Measurements from ENCODE around the gene SSX7. TPM values are rescaled to one million over a fixed set of nuclear protein-coding genes. Genes with fewer than 3 reads are reported as not detected.
"Not testable (repeated sequence)": the region's sequence is repeated elsewhere in the genome, so short reads cannot be mapped to it uniquely, and the experiment has no call there.

The SSX7 gene, protein sequence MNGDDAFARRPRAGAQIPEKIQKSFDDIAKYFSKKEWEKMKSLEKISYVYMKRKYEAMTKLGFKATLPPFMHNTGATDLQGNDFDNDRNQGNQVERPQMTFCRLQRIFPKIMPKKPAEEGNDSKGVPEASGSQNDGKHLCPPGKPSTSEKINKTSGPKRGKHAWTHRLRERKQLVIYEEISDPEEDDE
- total RNA-seq: not detected
- long read RNA-seq: 0 reads

DNA sequence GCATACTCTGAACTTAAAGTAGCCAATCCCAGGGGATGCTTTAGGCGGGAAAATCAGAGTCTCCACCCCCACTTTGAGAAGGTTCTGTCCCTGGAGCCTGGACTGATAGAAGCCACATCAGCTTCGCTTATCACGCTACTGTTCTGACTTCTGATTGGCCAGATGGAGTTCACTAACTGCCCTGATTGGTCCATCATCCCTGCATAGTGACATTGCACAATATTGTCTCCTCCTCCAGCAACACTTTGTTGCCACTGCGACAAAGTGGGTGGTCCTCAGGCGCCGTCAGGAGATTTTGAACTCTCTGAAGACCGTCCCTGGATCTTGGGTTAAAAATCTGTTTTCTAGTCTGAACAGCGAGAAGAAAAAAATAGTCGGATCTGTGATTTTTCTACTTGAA is at the start of gene SSX7:
SSX7 (minus strand) TSS at position 101 of the 400 bp plus-strand sequence. CDS start 1,428 bp downstream, outside the sequence.
- intact Hi-C loops (cut with DNase I); DNase-seq; ATAC-seq (ENCODE audit: poor library complexity): not testable (repeated sequence)

DNA sequence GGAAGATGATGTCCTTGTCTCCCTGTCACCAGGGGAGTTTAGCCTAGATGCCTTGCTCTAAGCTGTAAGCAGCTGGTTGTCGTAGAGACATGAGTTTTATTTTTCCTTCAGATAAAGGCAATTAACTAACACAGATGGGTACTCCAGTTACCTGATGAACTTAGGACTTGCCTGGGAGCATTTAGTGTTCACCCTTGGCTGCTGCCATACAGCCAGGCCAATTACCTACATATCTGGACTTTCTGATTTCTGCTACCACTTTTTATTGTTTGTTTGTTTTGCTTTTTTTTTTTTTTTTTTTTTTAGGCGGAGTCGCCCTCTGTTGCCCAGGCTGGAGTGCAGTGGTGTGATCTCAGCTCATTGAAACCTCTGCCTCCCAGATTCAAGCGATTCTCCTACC is 37.3 kb upstream of the SSX7 start:
- intact Hi-C loops (cut with DNase I); ATAC-seq (ENCODE audit: poor library complexity); DNase-seq: not testable (repeated sequence)

DNA sequence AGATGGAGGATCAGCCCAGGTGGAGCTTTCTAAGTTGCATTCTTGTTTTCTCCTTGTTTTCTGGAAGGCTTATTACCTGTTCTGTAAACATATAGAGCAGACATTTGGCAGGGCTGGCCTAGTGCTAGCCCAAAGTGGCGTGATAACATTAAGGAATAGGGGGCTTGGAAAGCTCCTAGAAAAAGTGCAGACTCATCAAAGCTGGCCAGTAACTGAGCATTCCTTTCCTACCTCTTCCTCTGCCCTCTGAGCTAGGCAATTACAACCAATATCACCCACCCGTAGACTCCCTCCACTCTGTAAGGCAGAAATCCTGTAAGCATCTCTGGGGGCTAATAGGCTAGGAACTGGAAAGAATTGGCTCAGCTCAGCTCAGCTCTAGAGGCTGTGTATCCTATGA is 7.5 kb upstream of the SSX7 start:
- intact Hi-C loops (cut with DNase I); DNase-seq; ATAC-seq (ENCODE audit: poor library complexity): not testable (repeated sequence)

DNA sequence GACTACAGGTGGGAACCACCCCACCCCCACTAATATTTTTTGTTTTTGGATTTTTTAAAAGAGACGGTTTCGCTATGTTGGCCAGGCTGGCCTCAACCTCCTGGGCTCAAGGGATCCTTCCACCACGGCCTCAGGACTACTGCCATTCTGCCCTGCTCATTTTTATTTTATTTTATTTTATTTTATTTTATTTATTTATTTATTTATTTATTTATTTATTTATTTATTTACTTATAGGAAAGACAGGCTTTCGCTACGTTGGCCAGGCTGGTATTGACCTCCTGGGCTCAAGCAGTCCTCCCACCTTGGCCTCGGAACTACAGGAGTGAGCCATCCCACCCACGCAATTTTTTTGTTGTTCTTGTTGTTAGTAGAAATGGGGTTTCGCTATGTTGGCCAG is 775 bp upstream of the SSX7 start:
- ATAC-seq (ENCODE audit: poor library complexity); DNase-seq; intact Hi-C loops (cut with DNase I): not testable (repeated sequence)

DNA sequence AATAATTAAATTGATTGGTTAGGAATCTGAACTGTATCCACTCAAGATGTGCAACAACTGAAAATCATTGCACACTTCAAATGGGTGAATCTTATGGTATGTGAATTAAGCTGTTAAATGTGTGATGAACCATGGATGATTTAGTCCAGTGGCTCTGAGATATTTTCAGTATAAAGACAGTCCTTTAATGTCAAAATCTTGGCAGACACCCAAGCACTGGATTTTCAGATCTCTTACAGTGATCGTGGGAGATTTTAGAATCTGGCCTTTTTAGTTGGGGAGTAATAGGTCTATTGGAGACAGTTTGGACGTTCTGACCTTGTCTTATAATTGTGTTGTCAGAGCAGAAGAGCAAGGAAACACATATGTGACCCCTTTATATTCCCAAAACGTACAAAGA is 4.0 kb downstream of the SSX7 start:
- ATAC-seq (ENCODE audit: poor library complexity); DNase-seq; intact Hi-C loops (cut with DNase I): not testable (repeated sequence)

DNA sequence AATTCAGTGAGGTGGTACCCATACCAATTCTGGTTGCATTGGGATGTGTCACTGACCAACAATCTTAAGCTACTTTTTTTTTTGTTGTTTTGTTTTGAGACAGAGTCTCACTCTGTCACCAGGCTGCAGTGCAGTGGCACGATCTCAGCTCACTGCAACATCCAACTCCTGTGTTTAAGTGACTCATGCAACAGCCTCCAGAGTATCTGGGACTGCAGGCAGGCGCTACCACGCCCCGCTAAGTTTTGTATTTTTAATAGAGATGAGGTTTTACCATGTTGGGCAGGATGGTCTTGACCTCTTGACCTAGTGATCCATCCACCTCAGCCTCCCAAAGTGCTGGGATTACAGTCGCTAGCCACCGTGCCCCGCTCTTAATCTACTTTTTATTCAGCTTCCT is 5.7 kb downstream of the SSX7 start:
- intact Hi-C loops (cut with DNase I); ATAC-seq (ENCODE audit: poor library complexity); DNase-seq: not testable (repeated sequence)

DNA sequence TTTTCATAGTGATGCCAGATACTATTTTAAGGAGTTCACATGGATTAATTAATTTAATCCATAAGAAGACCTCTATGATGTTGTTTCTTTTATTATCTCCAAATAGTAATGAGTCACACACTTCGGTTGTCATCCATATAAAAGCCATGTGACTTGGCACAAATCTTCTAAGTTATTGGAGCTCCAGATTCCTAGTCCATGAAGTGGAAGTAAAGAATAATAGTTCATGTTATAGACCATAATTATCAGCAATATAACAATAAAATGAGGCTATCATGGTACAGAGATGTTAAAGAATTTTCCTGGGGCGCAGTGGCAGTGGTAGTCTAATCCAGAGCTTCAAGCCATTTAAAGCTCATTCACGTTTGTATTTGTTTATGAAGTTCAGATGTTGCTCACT is 26.2 kb downstream of the SSX7 start:
- intact Hi-C loops (cut with DNase I); ATAC-seq (ENCODE audit: poor library complexity); DNase-seq: not testable (repeated sequence)

DNA sequence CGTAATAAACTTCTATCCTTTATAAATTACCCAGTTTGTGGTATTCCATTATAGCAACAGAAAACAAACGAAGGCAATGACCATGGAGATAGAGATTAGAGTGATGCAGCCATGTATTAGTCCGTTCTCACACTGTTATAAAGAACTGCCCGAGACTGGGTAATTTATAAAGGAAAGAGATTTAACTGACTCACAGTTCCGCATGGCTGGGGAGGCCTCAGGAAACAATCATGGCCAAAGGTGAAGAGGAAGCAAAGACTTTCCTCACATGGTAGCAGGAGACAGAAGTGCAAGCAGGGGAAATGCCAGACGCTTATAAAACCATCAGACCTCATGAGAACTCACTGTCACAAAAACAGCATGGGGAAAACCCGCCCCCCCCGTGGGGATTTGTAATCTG is 34.0 kb downstream of the SSX7 start:
- ATAC-seq (ENCODE audit: poor library complexity); DNase-seq; intact Hi-C loops (cut with DNase I): not testable (repeated sequence)

DNA sequence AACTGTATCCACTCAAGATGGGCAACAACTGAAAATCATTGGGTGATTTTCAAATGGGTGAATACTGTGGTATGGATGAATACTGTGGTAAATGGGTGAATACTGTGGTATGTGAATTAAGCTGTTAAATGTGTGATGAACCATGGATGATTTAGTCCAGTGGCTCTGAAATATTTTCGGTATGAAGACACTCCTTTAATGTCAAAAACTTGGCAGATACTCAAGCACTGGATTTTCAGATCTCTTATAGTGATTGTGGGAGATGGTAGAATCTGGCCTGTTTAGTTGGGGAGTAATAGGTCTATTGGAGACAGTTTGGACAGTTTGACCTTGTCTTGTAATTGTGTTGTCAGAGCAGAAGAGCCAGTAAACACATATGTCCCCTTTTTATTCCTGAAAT is 45.7 kb downstream of the SSX7 start:
- DNase-seq (no peak), ATAC-seq (ENCODE audit: poor library complexity) (no peak)
- intact Hi-C loops (cut with DNase I): no loop called here

DNA sequence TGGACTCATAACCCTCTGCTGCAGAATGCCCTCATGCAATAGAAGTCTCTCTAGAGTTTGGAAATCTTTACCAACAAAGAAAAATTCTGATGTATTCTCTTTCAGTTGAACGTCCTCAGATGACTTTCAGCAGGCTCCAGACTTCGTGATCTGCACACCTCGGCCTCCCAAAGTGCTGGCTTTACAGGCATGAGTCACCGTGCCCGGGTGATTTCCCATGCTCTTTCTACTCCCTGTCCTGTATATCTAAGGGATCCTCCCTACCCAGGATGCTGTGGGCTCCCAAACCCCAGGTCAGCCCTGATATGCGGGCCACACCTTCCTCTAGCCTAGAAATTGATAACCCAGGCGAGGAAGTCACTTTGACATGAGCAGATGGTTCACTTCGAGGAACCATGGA is 51.5 kb downstream of the SSX7 start:
- DNase-seq; ATAC-seq (ENCODE audit: poor library complexity); intact Hi-C loops (cut with DNase I): not testable (repeated sequence)

DNA sequence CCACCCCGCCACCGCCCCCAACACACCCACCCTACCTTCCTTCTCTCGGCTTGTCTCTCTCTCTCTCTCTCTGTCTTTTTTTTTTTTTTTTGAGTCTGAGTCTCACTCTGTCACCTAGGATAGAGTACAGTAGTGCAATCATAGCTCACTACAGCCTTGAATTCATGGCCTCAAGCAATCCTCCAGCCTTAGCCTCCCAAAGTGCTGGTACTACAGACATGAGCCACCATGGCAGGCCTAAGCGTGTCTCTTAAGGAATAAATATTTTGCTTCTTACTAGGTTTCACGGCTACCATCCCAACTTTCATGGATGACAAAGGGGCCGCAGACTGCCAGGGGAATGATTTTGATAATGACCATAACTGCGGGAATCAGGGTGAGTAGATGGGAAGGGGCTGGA is 55.8 kb downstream of the SSX7 start:
- DNase-seq: no peak
- no peak for ATAC-seq (ENCODE audit: poor library complexity)
- intact Hi-C loops (cut with DNase I): no loop called here

DNA sequence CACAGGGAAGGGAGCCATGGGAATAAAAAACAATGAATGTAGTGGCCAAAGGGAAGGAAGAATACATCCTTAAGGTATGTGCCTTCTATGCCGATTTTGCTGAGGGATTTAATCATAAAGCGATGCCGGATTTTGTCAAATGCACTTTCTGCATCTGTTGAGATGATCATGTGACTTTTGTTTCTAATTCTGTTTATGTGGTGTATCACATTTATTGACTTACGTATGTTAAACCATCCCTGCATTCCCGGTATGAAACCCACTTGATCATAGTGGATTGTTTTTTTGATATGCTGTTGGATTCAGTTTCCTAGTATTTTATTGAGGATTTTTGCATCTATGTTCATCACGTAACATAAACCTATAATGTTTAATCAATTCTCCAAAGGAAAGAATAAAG is 60.0 kb downstream of the SSX7 start:
- DNase-seq (no peak), ATAC-seq (ENCODE audit: poor library complexity) (no peak)
- intact Hi-C loops (cut with DNase I): no loop called here

Other genes with a start within 250 kb of the SSX7 start
- not detected for gene XAGE1A, start 159.1 kb downstream of the SSX7 start, total RNA-seq
- gene XAGE1B, start 137.8 kb downstream of the SSX7 start, total RNA-seq: not detected
- not detected for gene SSX2, start 52.3 kb upstream of the SSX7 start, total RNA-seq
- not detected for gene SSX2B, start 96.4 kb upstream of the SSX7 start, total RNA-seq
- gene SPANXN5, start 142.5 kb upstream of the SSX7 start, total RNA-seq: not detected
- gene XAGE5, start 156.4 kb upstream of the SSX7 start, total RNA-seq: not detected
- gene XAGE3, start 213.2 kb upstream of the SSX7 start, total RNA-seq: not detected
- gene FAM156B, start 242.4 kb upstream of the SSX7 start, total RNA-seq: 5.6 TPM